ENCODE results near the gene ADNP.
A peak's percentile ranks its signal among the peaks of the same experiment; 100 is the strongest.

The ADNP gene

GRCh38 chr20:50957798-50958614, 26.8 kb upstream of the ADNP start, which contains the start of gene DPM1:
TSS of gene DPM1 (minus strand) at chr20:50958532. CDS start at chr20:50958523, 9 bp downstream.
- Histone ChIP-seq H4K91ac (ENCODE audit: low read length) (peak within 1 kb of the TSS; percentile 73), H3K27me3 (ENCODE audit: control insufficient read depth in 1 of 2, insufficient read depth in 1 of 2, low read length in 2 of 2) (no peaks in the 10 kb centered on the region)
- under 1% methylated on average over 44 of the region's 52 CpGs for WGBS

GRCh38 chr20:50957276-50957675, 26.0 kb upstream of the ADNP start:
- Histone ChIP-seq H2AFZ (ENCODE audit: low read depth, low read length) (no peak overlapping the region), H3K9me3 (ENCODE audit: control insufficient read depth, low read length) (peaks cover 6% of the 10 kb centered on the region), H3K4me2 (ENCODE audit: low read length, poor library complexity, severe bottlenecking) (peak overlapping the region; percentile 72), H3K4me1 (ENCODE audit: control insufficient read depth, insufficient read depth, low read depth, low read length) (peaks cover 17% of the 10 kb centered on the region), H3K23ac (ENCODE audit: low read length in 2 of 2) (no peak overlapping the region), H3K14ac (ENCODE audit: low read length in 2 of 2) (no peak overlapping the region), H3K18ac (ENCODE audit: low read depth in 1 of 2, low read length in 2 of 2) (no peak overlapping the region), H3K9ac (ENCODE audit: low read length) (peak overlapping the region; percentile 97), H2BK15ac (ENCODE audit: low read depth, poor library complexity, severe bottlenecking) (no peak overlapping the region), H2BK12ac (ENCODE audit: low read length in 2 of 2) (no peak overlapping the region), H3K27ac (ENCODE audit: low read length, poor library complexity, severe bottlenecking) (no peak overlapping the region), H2AK5ac (ENCODE audit: low read length, severe bottlenecking) (no peak overlapping the region), H3K4me3 (ENCODE audit: insufficient read depth in 1 of 2, low read depth in 1 of 2, low read length in 2 of 2) (peak overlapping the region in 1 of 2 experiments; percentile 97), H4K8ac (ENCODE audit: low read length) (no peak overlapping the region), H2BK120ac (ENCODE audit: low read depth, low read length) (no peak overlapping the region), H3K79me1 (replicated peaks; ENCODE audit: low read length, poor library complexity, severe bottlenecking) (peaks cover 23% of the 10 kb centered on the region), H3K27me3 (ENCODE audit: control insufficient read depth in 1 of 2, insufficient read depth in 1 of 2, low read length in 2 of 2) (no peaks in the 10 kb centered on the region), H2BK5ac (ENCODE audit: low read depth, low read length, poor library complexity, severe bottlenecking) (no peak overlapping the region), H4K91ac (ENCODE audit: low read length) (no peak overlapping the region), H3K4ac (ENCODE audit: low read depth in 1 of 2, low read length in 2 of 2) (no peak overlapping the region), H3K36me3 (ENCODE audit: control insufficient read depth in 1 of 2, insufficient read depth in 2 of 2, low read depth in 1 of 2, low read length in 2 of 2) (peaks cover 0 to 52% of the 10 kb centered on the region in 2 experiments)
- 23% methylated on average over 6 of the region's 7 CpGs for WGBS
- peak; percentile 51 for DNase-seq

More at GRCh38 chr20:50957798-50958614, 26.8 kb upstream of the ADNP start, which contains the start of gene DPM1:
- Histone ChIP-seq H3K4ac (ENCODE audit: low read depth in 1 of 2, low read length in 2 of 2) (peak within 1 kb of the TSS; percentile 89 to 96), H3K4me2 (ENCODE audit: low read length, poor library complexity, severe bottlenecking) (peak within 1 kb of the TSS; percentile 98), H3K79me1 (replicated peaks; ENCODE audit: low read length, poor library complexity, severe bottlenecking) (peaks cover 22% of the 10 kb centered on the region), H3K9me3 (ENCODE audit: control insufficient read depth, low read length) (peaks cover 6% of the 10 kb centered on the region), H2AK5ac (ENCODE audit: low read length, severe bottlenecking) (no peak within 1 kb of the TSS), H3K18ac (ENCODE audit: low read depth in 1 of 2, low read length in 2 of 2) (peak within 1 kb of the TSS; percentile 67 to 92), H2BK120ac (ENCODE audit: low read depth, low read length) (no peak within 1 kb of the TSS), H3K4me3 (ENCODE audit: insufficient read depth in 1 of 2, low read depth in 1 of 2, low read length in 2 of 2) (peak within 1 kb of the TSS; percentile 95 to 97), H3K9ac (ENCODE audit: low read length) (peak within 1 kb of the TSS; percentile 97), H2AFZ (ENCODE audit: low read depth, low read length) (peak within 1 kb of the TSS; percentile 83), H2BK15ac (ENCODE audit: low read depth, poor library complexity, severe bottlenecking) (peak within 1 kb of the TSS; percentile 64), H3K23ac (ENCODE audit: low read length in 2 of 2) (peak within 1 kb of the TSS; percentile 85 to 99), H4K8ac (ENCODE audit: low read length) (peak within 1 kb of the TSS; percentile 96), H3K36me3 (ENCODE audit: control insufficient read depth in 1 of 2, insufficient read depth in 2 of 2, low read depth in 1 of 2, low read length in 2 of 2) (peaks cover 0 to 50% of the 10 kb centered on the region in 2 experiments), H2BK12ac (ENCODE audit: low read length in 2 of 2) (no peak within 1 kb of the TSS), H3K27ac (ENCODE audit: low read length, poor library complexity, severe bottlenecking) (peak within 1 kb of the TSS; percentile 70), H3K4me1 (ENCODE audit: control insufficient read depth, insufficient read depth, low read depth, low read length) (peaks cover 17% of the 10 kb centered on the region), H2BK5ac (ENCODE audit: low read depth, low read length, poor library complexity, severe bottlenecking) (peak within 1 kb of the TSS; percentile 53), H3K14ac (ENCODE audit: low read length in 2 of 2) (peak within 1 kb of the TSS in 1 of 2 experiments; percentile 83)
- peak; percentile 70 for DNase-seq

- no peak overlapping the region for H2BK15ac ChIP-seq (ENCODE audit: low read depth, poor library complexity, severe bottlenecking)
- no peak overlapping the region for H2BK5ac ChIP-seq (ENCODE audit: low read depth, low read length, poor library complexity, severe bottlenecking)
- peaks cover 5% of the 10 kb centered on the region for H3K4me1 ChIP-seq (ENCODE audit: control insufficient read depth, insufficient read depth, low read depth, low read length)
- H3K4ac ChIP-seq (ENCODE audit: low read depth in 1 of 2, low read length in 2 of 2) = no peak overlapping the region
- no peak overlapping the region for H2BK120ac ChIP-seq (ENCODE audit: low read depth, low read length)
- H3K9ac ChIP-seq (ENCODE audit: low read length) = no peak overlapping the region
- no peak overlapping the region for H4K8ac ChIP-seq (ENCODE audit: low read length)
- H3K14ac ChIP-seq (ENCODE audit: low read length in 2 of 2) = no peak overlapping the region
- H2AK5ac ChIP-seq (ENCODE audit: low read length, severe bottlenecking) = no peak overlapping the region
- no peak overlapping the region for H3K18ac ChIP-seq (ENCODE audit: low read depth in 1 of 2, low read length in 2 of 2)
- H2BK12ac ChIP-seq (ENCODE audit: low read length in 2 of 2) = no peak overlapping the region
- no peak overlapping the region for H3K4me3 ChIP-seq (ENCODE audit: insufficient read depth in 1 of 2, low read depth in 1 of 2, low read length in 2 of 2)
- no peak for DNase-seq
- no peak overlapping the region for H2AFZ ChIP-seq (ENCODE audit: low read depth, low read length)
- H4K91ac ChIP-seq (ENCODE audit: low read length) = no peak overlapping the region
- H3K27ac ChIP-seq (ENCODE audit: low read length, poor library complexity, severe bottlenecking) = no peak overlapping the region
- H3K79me1 ChIP-seq (replicated peaks; ENCODE audit: low read length, poor library complexity, severe bottlenecking) = peaks cover 10% of the 10 kb centered on the region
- H3K36me3 ChIP-seq (ENCODE audit: control insufficient read depth in 1 of 2, insufficient read depth in 2 of 2, low read depth in 1 of 2, low read length in 2 of 2) = peaks cover 7 to 61% of the 10 kb centered on the region in 2 experiments
- no peaks in the 10 kb centered on the region for H3K27me3 ChIP-seq (ENCODE audit: control insufficient read depth in 1 of 2, insufficient read depth in 1 of 2, low read length in 2 of 2)
- no peak overlapping the region for H3K4me2 ChIP-seq (ENCODE audit: low read length, poor library complexity, severe bottlenecking)
- no peak overlapping the region for H3K23ac ChIP-seq (ENCODE audit: low read length in 2 of 2)
- no peaks in the 10 kb centered on the region for H3K9me3 ChIP-seq (ENCODE audit: control insufficient read depth, low read length)
Measured at GRCh38 chr20:50953821-50954220, 22.6 kb upstream of the ADNP start.

GRCh38 chr20:50953196-50953595, 22.0 kb upstream of the ADNP start:
- peaks cover 11% of the 10 kb centered on the region for H3K79me1 ChIP-seq (replicated peaks; ENCODE audit: low read length, poor library complexity, severe bottlenecking)
- no peak overlapping the region for H3K9ac ChIP-seq (ENCODE audit: low read length)
- H2BK12ac ChIP-seq (ENCODE audit: low read length in 2 of 2) = no peak overlapping the region
- H3K4ac ChIP-seq (ENCODE audit: low read depth in 1 of 2, low read length in 2 of 2) = no peak overlapping the region
- WGBS = 100% methylated on average over 1 of the region's 2 CpGs
- no peak overlapping the region for H3K4me2 ChIP-seq (ENCODE audit: low read length, poor library complexity, severe bottlenecking)
- peaks cover 8 to 66% of the 10 kb centered on the region in 2 experiments for H3K36me3 ChIP-seq (ENCODE audit: control insufficient read depth in 1 of 2, insufficient read depth in 2 of 2, low read depth in 1 of 2, low read length in 2 of 2)
- H3K4me3 ChIP-seq (ENCODE audit: insufficient read depth in 1 of 2, low read depth in 1 of 2, low read length in 2 of 2) = no peak overlapping the region
- H2BK5ac ChIP-seq (ENCODE audit: low read depth, low read length, poor library complexity, severe bottlenecking) = no peak overlapping the region
- peaks cover 5% of the 10 kb centered on the region for H3K4me1 ChIP-seq (ENCODE audit: control insufficient read depth, insufficient read depth, low read depth, low read length)
- H2AK5ac ChIP-seq (ENCODE audit: low read length, severe bottlenecking) = no peak overlapping the region
- no peak overlapping the region for H2BK120ac ChIP-seq (ENCODE audit: low read depth, low read length)
- H3K18ac ChIP-seq (ENCODE audit: low read depth in 1 of 2, low read length in 2 of 2) = no peak overlapping the region
- DNase-seq = no peak
- no peak overlapping the region for H2BK15ac ChIP-seq (ENCODE audit: low read depth, poor library complexity, severe bottlenecking)
- no peak overlapping the region for H2AFZ ChIP-seq (ENCODE audit: low read depth, low read length)
- no peak overlapping the region for H3K14ac ChIP-seq (ENCODE audit: low read length in 2 of 2)
- no peaks in the 10 kb centered on the region for H3K9me3 ChIP-seq (ENCODE audit: control insufficient read depth, low read length)
- no peak overlapping the region for H3K27ac ChIP-seq (ENCODE audit: low read length, poor library complexity, severe bottlenecking)
- H3K27me3 ChIP-seq (ENCODE audit: control insufficient read depth in 1 of 2, insufficient read depth in 1 of 2, low read length in 2 of 2) = no peaks in the 10 kb centered on the region
- no peak overlapping the region for H4K8ac ChIP-seq (ENCODE audit: low read length)
- H4K91ac ChIP-seq (ENCODE audit: low read length) = no peak overlapping the region
- no peak overlapping the region for H3K23ac ChIP-seq (ENCODE audit: low read length in 2 of 2)

All from mesenchymal stem cell (in vitro differentiated cells and primary cell).